GM18519 (cell line): Measurements from ENCODE around the gene RNASE13.

Experiments used
- ATAC-seq: cut with Tn5 transposase; IDR thresholded peaks from one replicate; pipeline ENCODE4 v1.9.1; 2021; ENCODE audit warnings: mild to moderate bottlenecking, moderate library complexity; ENCODE audit not compliant: unreplicated experiment, low FRiP score

The RNASE13 gene, protein sequence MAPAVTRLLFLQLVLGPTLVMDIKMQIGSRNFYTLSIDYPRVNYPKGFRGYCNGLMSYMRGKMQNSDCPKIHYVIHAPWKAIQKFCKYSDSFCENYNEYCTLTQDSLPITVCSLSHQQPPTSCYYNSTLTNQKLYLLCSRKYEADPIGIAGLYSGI

DNA sequence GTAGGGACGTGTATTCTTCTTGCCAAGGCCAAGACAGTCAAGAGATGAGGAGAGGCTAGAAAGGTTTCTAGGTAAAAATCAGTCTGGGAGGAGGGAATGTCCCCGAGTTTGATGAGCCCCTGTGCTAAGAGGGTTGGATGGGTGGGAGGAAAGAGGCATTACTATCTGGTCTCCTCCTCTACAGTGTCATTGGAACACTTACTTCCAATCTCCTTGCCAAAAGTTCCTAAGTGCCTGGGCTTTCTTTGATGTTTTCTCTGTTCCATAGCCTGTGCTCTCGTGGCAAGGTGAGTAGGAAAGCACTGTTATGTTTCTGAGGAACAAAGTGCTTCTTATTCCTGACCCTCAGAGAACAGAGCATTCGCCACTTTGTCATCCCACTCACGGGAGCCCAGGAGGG is at the start of gene RNASE13:
Gene RNASE13, minus strand, starts transcription at position 101 of the 400 bp plus-strand sequence. CDS start 519 bp downstream, outside the sequence.
- no peak for ATAC-seq

DNA sequence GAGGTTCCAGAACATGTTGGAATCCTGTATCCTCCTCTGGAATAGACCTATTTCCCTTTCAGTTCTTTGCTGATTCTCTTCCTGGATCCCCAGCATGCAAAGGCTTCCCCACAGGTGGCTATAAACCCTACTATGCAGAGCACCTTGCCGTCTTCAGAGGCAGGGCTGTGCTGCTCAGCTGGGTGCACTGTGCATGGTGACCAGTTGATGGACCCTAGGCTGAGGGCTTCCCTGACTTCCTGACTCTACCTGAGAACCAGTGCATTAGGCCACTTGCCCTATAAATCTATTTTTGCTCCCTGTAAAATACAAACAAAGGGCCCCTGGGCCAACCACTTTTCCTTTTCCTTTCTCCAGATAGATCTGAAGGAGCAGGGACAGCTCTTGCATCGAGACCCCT is 49.8 kb upstream of the RNASE13 start:
- ATAC-seq: no peak

DNA sequence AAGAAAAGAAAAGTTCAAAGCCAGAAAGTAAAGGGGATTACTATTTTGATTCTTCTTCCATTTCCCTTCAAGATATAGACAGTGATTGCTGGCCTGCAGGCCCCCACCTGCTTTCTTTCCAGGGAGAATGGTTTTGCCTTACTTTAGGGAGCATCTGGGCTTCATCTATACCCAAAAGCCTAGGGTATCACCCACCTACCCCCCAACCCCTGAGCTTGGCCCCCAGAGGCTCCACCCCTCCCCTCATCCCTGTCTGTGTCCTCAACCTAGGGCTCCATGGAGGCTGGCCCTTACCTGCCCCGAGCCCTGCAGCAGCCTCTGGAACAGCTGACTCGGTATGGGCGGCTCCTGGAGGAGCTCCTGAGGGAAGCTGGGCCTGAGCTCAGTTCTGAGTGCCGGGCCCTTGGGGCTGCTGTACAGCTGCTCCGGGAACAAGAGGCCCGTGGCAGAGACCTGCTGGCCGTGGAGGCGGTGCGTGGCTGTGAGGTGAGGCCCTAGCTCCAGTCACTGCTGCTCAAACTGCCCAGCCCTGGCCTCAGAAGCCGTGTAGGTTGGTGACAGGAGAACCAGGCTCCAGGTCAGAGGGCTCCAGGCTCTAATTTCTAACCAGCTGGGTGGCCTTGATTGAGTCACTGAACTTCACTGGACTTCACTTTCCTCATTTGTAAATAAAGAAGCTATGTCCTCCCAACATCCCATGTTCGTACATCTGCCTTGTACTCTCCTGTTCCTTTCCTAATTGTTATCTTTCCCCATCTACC is 49.1 kb upstream of the RNASE13 start:
- ATAC-seq: no peak

DNA sequence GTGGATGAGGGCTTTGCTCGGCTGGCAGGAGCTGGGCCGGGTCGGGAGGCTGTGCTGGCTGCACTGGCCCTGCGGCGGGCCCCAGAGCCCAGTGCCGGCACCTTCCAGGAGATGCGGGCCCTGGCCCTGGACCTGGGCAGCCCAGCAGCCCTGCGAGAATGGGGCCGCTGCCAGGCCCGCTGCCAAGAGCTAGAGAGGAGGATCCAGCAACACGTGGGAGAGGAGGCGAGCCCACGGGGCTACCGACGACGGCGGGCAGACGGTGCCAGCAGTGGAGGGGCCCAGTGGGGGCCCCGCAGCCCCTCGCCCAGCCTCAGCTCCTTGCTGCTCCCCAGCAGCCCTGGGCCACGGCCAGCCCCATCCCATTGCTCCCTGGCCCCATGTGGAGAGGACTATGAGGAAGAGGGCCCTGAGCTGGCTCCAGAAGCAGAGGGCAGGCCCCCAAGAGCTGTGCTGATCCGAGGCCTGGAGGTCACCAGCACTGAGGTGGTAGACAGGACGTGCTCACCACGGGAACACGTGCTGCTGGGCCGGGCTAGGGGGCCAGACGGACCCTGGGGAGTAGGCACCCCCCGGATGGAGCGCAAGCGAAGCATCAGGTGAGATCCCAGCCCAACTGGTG is 47.0 kb upstream of the RNASE13 start:
- no peak for ATAC-seq

DNA sequence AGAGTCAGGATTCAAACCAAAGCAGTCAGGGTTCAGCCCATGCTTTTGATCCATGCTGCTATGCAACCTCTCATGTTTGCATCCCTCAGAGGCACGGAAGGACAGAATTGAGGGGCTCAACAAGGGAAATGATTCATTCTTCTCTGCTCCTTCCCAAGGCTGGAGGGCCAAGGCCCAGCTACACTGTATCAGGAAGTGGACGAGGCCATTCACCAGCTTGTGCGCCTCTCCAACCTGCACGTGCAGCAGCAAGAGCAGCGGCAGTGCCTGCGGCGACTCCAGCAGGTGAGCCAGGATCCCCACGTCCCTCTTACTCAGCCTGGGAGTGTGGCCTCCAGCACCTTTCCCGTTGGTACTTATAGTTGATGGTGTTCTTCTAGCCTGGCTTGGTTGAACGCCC is 44.1 kb upstream of the RNASE13 start:
- no peak for ATAC-seq

DNA sequence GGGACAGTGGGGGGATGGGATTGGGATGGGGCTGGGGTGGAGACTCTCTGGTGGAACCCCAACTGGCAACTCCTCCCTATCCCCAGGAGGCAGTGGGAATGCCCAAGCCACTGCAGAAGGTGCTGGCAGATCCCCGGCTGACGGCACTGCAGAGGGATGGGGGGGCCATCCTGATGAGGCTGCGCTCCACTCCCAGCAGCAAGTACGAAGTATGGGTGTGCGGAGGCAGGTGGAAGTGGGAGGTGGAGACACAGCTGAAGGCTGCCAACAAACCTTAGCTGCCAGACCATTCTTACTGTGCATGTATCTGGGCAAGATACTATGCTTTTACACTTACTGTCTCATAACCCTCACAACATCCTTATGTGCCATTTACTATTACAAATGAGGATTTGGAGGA is 43.7 kb upstream of the RNASE13 start:
- ATAC-seq: no peak

DNA sequence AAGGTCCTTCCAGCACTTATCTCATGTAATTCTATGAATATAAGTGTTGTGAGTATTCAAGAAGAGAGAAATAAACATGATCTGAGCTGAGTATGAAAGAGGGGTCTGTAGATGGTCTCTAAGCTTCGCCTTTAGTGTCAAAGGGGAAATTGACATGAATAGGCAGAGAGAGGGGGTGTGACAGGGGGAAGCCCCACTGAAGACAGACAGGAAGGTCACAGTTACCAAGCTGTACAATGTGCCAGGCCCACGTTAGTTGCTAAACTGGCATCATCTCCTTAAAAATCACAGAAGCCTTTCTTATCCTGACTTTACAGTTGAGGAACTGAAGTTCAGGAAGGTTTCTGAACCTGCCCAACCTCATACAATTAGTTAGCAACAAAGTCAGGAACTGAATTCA is 43.1 kb upstream of the RNASE13 start:
- no peak for ATAC-seq

DNA sequence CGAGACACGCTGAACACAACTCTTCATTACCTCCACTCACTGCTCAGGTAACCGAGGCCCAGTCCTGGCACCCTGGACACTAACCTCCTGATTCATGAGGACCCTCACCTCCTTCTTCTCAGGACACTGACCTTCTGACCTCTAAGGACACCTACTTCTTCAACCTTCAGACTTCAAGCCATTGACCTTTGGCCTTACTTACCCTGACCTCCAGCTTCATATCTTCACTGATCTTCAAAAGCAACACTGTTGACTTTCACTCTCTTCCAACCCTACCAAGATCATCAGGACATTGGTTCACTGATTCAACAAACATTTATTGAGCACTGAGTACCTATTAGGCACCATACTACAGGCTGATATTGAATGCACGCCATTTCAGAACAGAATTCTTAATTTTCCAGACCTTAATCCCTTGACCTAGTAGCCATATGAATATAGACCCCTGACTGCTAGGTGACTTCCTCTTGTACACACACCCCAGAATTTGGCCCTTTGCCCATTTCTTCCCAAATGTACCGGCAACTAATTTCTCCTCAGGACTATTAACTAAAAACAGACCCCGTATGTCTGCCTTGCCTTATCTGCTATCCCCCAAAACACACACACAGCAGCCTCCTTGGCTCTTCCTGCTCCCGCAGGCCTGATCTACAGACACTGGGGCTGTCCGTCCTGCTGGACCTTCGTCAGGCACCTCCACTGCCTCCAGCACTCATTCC is 41.3 kb upstream of the RNASE13 start:
- ATAC-seq: no peak

DNA sequence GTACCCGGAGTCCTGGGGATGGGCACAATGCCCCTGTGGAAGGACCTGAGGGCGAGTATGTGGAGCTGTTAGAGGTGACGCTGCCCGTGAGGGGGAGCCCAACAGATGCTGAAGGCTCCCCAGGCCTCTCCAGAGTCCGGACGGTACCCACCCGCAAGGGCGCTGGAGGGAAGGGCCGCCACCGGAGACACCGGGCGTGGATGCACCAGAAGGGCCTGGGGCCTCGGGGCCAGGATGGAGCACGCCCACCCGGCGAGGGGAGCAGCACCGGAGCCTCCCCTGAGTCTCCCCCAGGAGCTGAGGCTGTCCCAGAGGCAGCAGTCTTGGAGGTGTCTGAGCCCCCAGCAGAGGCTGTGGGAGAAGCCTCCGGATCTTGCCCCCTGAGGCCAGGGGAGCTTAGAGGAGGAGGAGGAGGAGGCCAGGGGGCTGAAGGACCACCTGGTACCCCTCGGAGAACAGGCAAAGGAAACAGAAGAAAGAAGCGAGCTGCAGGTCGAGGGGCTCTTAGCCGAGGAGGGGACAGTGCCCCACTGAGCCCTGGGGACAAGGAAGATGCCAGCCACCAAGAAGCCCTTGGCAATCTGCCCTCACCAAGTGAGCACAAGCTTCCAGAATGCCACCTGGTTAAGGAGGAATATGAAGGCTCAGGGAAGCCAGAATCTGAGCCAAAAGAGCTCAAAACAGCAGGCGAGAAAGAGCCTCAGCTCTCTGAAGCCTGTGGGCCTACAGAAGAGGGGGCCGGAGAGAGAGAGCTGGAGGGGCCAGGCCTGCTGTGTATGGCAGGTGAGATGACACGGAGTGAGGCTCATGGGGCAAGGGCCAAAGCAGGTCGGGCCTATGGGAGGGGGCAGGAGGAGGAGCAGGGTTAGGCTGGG is 40.0 kb upstream of the RNASE13 start:
- ATAC-seq: no peak

DNA sequence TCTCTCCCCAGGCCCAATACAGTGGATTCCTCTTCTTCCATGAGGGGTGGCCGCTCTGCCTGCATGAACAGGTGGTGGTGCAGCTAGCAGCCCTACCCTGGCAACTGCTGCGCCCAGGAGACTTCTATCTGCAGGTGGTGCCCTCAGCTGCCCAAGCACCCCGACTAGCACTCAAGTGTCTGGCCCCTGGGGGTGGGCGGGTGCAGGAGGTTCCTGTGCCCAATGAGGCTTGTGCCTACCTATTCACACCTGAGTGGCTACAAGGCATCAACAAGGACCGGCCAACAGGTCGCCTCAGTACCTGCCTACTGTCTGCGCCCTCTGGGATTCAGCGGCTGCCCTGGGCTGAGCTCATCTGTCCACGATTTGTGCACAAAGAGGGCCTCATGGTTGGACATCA is 39.3 kb upstream of the RNASE13 start:
- ATAC-seq: no peak

DNA sequence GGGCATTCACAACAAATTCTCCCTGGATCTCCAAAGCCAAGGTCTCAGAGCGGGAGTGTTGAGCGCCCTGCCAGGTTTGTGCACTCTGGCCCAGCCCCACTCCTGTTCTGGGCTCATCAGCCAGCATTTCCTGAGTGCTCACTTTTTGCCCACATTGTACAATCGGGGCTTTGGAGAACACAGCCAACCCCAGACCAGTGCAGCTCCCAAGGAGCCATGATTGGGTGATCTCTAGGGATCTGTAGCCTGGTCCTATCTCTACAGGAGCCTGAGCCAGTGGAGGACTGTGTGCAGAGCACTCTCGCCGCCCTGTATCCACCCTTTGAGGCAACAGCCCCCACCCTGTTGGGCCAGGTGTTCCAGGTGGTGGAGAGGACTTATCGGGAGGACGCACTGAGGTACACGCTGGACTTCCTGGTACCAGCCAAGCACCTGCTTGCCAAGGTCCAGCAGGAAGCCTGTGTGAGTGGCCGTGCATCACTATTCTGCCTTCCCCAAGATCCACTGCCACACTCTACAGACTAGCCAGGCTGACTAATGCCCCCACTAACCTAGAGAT is 38.3 kb upstream of the RNASE13 start:
- ATAC-seq: no peak

DNA sequence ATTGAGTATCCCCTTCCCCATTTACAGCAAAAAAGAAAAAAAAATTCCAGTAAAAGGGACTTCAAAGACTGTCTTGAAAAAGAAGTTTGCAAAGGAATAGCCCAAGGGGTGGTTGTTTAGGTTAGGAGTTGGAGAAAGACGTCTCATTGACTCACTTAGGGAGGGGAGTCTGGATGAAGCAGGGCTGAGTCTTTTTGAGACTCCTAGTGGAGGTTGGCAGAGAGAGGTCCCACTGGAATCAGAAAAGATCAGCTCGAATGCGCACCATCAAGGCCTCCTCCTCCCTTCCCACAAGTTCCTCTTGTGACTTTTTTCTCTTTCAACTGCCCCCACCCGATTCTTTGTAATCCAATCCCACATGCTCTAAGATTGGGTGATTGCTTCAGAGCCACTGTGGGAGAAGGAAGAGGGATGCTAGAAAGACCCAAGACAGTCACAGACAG is 37.4 kb upstream of the RNASE13 start:
- no peak for ATAC-seq

DNA sequence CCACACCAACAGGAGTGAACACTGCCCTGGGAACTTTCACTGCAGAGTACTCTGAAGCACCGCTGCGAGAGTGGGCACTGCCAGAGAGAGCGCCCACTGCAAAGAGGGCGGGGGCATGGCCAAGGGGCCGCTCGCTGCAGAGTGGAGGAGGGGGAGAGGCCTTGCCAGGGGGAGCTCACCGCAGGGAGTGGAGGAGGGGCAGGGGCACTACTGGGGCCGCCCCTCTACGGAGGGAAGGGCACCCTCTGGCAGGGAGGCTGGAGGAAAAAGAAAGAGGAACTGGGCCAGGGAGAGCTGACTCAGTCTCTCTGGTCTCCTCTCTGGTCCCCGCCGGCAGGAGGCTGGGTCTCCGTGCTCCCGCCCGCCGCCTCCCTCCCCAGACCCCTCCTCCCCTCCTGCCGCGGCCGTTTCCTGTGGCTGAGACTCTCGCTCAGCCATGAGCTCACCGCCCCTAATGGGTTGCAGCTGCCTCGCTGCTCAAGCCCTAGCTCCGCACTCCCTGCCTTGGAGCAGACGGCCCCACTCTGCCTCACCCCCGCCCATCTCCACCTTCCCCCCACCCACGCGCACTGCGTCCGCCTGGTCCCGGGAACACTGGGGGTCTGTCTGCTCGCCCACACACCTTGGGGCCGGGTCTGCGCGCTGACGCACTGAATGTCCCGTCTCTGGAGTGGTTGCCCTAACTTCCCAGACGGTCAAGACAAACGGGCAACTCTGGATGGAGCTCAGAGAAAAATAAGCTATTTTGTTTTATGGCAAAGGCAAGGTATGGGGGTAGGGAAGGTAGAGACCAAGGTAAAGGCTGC is 36.8 kb upstream of the RNASE13 start:
- peak; percentile 56 for ATAC-seq

DNA sequence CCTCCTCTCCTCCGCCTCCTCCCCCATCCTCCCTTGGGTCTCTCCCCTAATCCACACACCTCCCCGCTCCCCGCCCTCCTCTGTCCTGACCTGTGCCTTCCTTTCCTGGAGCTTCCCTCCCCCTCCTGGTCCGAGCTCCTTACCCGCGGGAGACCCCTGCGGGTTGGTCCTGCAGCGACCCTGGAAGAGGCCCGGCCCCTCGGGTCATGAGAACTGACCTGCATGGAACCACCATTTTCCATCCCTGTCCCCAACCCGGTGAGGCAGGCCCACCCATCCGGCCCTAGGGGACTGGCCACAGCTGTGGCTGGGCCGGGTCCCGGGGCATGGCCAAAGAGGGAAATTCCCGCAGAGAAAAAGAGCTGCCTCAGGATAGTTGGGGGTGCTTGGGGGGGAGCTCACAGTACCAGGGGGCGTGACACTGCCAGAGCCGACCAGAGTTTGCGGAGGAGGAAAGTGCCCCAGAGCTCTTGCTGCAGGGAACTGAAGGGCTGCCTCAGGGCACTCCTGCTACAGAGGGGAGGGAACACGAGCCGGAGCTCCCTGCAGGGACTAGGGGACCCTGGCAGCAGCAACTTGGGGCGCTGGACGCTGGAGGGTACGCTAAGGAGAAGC is 36.1 kb upstream of the RNASE13 start:
- ATAC-seq: no peak

DNA sequence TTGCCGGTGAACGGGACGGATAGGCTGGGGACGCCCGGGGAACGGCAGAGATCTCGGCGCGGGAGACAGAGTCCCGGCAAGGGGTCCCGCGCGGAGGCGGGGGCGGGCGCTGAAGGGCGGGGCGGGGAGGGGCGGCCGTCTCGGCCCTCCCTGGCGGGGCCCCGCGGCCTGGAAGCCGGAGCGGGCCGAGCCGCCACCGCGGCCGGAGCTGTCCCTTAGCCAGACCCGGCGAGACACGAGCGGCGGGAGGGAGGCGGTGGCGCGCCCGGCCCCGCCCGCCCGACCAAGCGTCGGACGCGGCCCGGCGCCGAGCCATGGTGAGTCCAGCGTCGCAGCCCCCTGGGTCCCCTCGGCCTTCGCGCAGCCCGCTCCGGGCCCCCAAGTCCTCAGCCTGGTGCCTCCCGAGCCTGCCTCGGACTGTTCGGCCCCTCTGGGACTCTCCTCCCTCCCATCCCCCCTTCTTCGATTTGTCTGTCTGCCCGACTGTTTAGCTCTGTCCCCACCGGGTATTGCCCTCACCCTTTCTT is 35.5 kb upstream of the RNASE13 start, which contains the start of gene ARHGEF40:
Gene ARHGEF40, plus strand, starts transcription at position 222 of the 527 bp plus-strand sequence. Its CDS starts 93 bp downstream, at position 315.
- ATAC-seq: no peak

DNA sequence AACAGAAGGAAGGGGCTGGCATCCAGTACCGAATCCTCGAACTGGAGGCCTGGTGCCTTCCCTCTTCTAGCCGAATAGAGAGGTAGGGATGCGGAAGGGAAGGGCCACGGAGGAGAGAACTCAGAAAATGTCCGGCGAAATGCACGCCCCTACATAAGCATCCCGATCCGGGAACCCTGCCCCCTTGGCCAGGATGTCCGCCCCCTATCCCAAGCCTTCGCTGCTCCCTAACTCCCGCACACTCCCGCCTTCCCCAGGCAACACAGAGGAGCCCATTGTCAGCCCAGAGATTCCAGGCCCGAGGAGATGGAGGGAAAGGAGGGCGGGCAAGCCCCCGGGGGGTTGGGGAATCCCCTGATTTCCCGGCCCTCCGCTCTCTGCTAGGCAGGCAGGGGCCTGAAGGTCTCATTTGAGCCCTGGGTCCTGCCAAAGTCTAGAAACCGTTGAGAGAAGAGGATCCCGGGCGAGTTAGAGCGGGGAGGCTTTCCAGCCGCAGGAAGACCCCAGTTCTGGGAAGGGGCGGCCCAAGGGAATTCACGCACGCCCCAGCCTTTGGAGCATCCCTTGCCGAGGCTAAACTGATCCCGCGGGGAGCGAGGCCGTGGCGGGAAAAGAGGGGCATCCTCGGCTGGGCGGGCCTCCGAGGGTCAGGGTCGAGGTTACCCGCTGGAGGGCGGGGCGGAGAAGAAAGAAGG is 34.9 kb upstream of the RNASE13 start:
- ATAC-seq: no peak

DNA sequence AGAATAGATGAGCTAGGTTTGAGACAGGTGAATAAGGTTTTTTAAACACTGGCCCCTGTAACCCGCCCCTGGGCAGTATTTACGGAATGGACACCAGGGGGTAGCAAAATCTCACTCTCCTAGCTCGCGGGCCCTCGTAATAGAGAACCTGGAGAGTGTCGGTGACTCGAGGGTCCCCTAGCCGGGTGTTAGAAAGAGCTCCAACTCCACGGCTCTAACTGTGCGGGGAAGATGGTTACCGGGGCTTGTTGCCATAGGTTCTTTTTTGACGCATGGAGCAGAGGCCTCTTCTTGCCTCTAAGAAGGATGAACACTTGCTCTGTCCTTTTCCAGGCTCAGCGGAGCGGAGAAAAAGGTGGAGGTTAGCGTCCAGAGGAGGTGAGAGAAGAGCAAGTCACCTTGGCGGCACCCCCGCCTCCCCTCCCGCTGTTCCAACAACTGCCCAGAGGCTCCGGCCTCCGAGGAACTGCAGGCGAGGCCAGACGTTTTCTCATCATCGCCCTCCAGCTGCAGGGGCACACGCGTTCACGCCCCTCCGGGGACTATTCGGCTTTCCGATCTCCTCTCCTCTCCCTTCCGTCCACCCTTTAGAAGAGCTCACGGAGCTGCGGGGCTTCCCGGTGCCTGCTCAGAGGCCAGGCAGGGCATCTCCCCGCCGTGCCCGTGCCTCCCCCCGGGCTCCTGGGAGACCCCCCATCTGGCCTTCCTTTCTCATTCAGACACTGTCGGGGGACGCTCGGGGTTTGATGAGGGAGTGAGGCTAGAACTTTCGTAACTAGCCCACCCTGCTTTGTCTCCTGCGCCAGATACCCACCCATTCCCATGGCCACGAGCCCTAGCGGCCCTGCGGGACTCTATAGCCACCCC is 34.1 kb upstream of the RNASE13 start:
- ATAC-seq: no peak
